ENCODE results near the gene CHPF.

Gene CHPF

GRCh38 chr2:219551441-219552381 lies 8.1 kb upstream of the CHPF start:
- H3K4me3 ChIP-seq (replicated peaks; ENCODE audit: insufficient read depth, low read length) = peak overlapping the region; percentile 29; the same call in 1 of the 2 replicates
- no peak for DNase-seq (ENCODE audit: low read depth in 1 of 2, low spot score in 1 of 2)
- H3K27ac ChIP-seq (replicated peaks) = no peak overlapping the region
- TF ChIP-seq REST (IDR thresholded peaks at IDR 0.05; ENCODE audit: insufficient replicate concordance, low read depth) = no peak
- TF ChIP-seq GABPA (IDR thresholded peaks at IDR 0.05; ENCODE audit: low read depth) = no peak
- TF ChIP-seq CTCF (IDR thresholded peaks at IDR 0.05; ENCODE audit: insufficient read depth, low read length) = no peak
- TF ChIP-seq POLR2AphosphoS5 (IDR thresholded peaks at IDR 0.05; ENCODE audit: low read depth) = no peak
- TF ChIP-seq SPI1 (IDR thresholded peaks at IDR 0.05; ENCODE audit: borderline replicate concordance, low read depth) = no peak
- peaks cover 28% of the 10 kb centered on the region for H3K27me3 ChIP-seq (ENCODE audit: insufficient read depth, poor library complexity, severe bottlenecking)

GRCh38 chr2:219549619-219550018 lies 6.0 kb upstream of the CHPF start:
- H3K27me3 ChIP-seq (ENCODE audit: insufficient read depth, poor library complexity, severe bottlenecking) = peaks cover 36% of the 10 kb centered on the region
- DNase-seq (ENCODE audit: low read depth in 1 of 2, low spot score in 1 of 2) = no peak
- H3K4me3 ChIP-seq (replicated peaks; ENCODE audit: insufficient read depth, low read length) = no peak overlapping the region
- no peak overlapping the region for H3K27ac ChIP-seq (replicated peaks)
- no peak for TF ChIP-seq CTCF (IDR thresholded peaks at IDR 0.05; ENCODE audit: insufficient read depth, low read length)
- TF ChIP-seq SPI1 (IDR thresholded peaks at IDR 0.05; ENCODE audit: borderline replicate concordance, low read depth) = no peak
- TF ChIP-seq REST (IDR thresholded peaks at IDR 0.05; ENCODE audit: insufficient replicate concordance, low read depth) = no peak
- no peak for TF ChIP-seq GABPA (IDR thresholded peaks at IDR 0.05; ENCODE audit: low read depth)
- TF ChIP-seq POLR2AphosphoS5 (IDR thresholded peaks at IDR 0.05; ENCODE audit: low read depth) = no peak

GRCh38 chr2:219548990-219549389 lies 5.4 kb upstream of the CHPF start:
- DNase-seq (ENCODE audit: low read depth in 1 of 2, low spot score in 1 of 2) = no peak
- Histone ChIP-seq H3K27ac (replicated peaks) (no peak overlapping the region), H3K27me3 (ENCODE audit: insufficient read depth, poor library complexity, severe bottlenecking) (peaks cover 39% of the 10 kb centered on the region), H3K4me3 (replicated peaks; ENCODE audit: insufficient read depth, low read length) (no peak overlapping the region)
- TF ChIP-seq CTCF (IDR thresholded peaks at IDR 0.05; ENCODE audit: insufficient read depth, low read length) (no peak), REST (IDR thresholded peaks at IDR 0.05; ENCODE audit: insufficient replicate concordance, low read depth) (no peak), SPI1 (IDR thresholded peaks at IDR 0.05; ENCODE audit: borderline replicate concordance, low read depth) (no peak), POLR2AphosphoS5 (IDR thresholded peaks at IDR 0.05; ENCODE audit: low read depth) (no peak), GABPA (IDR thresholded peaks at IDR 0.05; ENCODE audit: low read depth) (no peak)

All from HL-60 (cell line).